Suppressor macrophage treated with lipopolysaccharide for 1 hour (primary cell): ENCODE data around the gene PET100.

ENCODE experiments used
- DNase-seq, 3 donors: peaks; one replicate each; pipeline ENCODE4 v3.0.0-alpha.2; 2020 to 2022

PET100 gene

DNA sequence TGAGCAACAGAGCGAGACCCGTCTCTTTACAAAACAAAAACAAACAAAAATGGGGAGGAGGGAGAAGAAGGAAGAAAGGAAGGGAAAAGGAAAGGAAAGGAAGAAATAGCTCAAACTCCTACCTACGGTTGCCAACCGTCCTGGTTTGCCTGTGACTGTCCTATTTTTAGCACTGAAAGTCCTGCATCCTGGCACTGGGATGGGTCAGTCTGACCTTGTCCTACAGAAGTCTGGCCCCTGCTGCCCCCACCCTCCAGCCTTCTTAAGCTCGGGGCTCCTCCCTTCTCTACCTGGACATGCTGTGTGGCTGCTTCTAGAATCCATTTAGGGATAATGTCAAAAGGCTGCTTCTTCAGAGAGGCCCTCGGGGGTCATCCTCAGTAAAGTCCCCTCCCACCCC lies 6.1 kb downstream of the PET100 start:
- no peak for DNase-seq

DNA sequence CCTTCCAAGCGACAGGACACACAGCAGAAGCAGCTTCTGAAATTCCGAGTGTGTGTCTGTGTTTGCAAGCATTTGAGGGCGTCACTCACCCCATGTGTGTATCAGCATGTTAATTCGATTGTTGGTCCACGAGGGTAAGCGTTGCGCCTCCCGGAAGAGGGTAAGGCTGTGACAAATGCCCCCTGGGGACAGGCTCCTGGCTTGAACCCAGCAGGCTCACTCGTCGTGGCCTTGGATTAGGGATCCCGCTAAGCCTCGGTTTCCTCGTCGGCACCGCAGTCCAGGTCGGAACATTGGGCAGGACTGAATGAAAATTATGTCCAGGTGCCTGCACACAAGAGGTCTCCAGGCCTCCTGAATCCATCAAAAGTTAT lies 6.7 kb downstream of the PET100 start:
- no peak for DNase-seq

DNA sequence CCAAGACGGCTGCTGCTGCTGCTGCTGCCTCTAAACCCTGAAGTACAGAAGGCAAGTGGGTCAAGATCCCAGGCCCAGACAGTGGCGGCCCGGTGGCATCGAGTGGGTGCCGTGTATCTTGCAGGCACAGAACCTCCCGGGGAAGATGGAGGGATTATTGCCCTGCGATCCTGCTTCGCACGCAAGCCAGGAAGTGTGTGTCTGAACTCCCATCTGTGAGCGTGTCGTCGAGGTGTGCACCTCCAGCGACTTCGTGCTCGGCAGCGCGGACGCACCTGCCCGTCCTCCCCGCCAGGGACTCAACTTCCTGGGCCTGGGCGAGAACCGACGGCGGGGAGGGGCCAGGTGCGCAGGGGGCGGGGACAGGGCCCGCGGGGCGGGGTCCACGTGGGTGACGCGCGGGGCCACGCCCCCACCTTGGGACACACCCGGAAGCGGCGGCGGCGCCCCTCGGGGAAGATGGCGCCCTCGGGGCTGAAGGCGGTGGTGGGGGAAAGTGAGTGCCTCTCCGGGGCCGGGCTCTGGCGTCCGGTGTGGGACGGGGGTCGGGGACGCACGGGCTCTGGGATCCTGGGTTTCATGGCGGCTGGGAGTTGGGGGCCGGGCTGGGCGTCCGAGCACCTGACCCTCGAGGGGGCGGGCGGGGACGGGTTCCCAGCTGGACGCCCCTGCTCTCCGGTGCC lies 7.2 kb downstream of the PET100 start, which contains the start of gene STXBP2:
STXBP2 (plus strand) TSS at position 420 of the 683 bp plus-strand sequence; CDS start at position 460, 40 bp downstream.
- peak; percentile 75 to 94 (median 86) for DNase-seq

GRCh38 chr19:7637374-7638256 lies 8.0 kb downstream of the PET100 start:
- peak; percentile 76 to 90 (median 82) for DNase-seq

- no peak for DNase-seq
These were observed 9.3 kb downstream of the PET100 start for GRCh38 chr19:7638802-7639465.

GRCh38 chr19:7639863-7640348 lies 10.3 kb downstream of the PET100 start:
- no peak for DNase-seq

- no peak for DNase-seq
These were observed 11.2 kb downstream of the PET100 start for GRCh38 chr19:7640803-7641202.

DNA sequence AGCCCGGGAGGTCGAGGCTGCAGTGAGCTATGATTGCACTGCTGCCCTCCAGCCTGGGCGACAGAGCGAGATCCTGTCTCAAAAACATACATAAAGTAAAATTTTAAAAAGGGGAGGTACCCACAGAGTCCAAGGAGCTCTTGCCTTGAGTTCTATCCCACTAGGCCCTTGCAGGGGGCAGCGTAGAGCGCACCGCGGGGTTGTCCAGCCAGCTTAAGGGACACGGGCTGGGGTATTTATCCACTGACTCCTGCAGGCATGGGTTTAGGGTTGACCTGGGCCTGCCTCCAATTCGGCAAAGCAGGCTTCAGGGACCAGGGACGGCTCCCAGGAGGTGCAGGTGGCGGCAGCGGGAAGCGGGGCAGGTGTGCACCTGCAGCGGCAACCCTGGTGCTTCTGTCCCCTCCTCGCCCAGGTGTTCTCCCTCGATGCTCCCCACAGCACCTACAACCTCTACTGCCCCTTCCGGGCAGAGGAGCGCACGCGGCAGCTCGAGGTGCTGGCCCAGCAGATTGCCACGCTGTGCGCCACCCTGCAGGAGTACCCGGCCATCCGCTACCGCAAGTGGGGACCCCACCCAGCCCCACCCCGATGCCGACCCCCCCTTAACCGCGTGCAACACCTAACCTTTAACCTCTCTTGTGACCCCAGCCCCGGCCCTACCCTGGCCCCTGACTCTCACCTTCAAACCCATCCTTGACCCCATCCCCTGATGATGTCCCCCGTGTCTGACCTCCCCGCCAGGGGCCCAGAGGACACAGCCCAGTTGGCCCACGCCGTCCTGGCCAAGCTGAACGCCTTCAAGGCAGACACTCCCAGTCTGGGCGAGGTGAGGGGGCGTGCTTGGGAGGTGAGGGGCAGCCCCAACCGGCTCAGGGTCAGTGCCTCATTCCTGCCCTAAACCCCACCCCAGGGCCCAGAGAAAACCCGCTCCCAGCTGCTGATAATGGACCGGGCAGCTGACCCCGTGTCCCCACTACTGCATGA lies 12.0 kb downstream of the PET100 start:
- DNase-seq: no peak

GRCh38 chr19:7642295-7643030 lies 12.9 kb downstream of the PET100 start:
- DNase-seq: no peak

DNA sequence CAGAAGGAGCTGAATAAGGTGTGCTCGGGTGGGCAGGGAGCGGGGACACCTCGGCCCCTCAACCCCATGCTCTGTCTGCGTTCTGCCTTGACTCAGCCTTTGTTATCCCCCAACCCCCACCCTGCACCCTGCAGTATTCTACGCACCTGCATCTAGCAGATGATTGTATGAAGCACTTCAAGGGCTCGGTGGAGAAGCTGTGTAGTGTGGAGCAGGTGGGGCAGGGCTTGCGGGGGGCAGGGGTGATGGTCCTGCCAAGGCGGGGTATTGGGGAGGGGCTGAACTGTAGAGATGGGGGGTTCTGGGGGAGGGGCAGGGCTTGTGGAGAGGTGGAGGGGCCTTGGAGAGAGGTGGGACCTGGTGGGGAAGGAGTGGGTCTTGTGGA lies 13.4 kb downstream of the PET100 start:
- DNase-seq: no peak

GRCh38 chr19:7643629-7644549 lies 14.3 kb downstream of the PET100 start:
- DNase-seq: peak; percentile 43 to 66 (median 43)

GRCh38 chr19:7644550-7644877 lies 14.9 kb downstream of the PET100 start:
- DNase-seq: no peak

DNA sequence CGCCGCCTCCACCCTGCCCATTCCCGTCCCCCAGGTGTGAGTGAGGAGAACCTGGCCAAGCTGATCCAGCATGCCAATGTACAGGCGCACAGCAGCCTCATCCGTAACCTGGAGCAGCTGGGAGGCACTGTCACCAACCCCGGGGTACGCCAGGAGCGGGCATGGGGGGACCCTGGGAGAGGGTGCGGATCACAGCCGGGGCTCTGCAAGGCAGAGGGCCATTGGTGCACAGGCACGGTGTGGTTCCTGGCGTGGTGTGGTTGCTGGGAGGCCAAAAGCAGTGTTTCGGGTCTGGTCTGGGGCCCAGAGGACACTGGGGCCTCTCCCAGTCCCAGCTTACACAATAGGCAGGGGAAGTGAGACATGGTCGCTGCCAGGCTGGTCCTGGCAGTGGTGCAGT lies 15.6 kb downstream of the PET100 start:
- peak; percentile 29 to 48 (median 45) for DNase-seq

GRCh38 chr19:7645656-7646425 lies 16.2 kb downstream of the PET100 start:
- no peak for DNase-seq

GRCh38 chr19:7646426-7646700 lies 16.8 kb downstream of the PET100 start:
- no peak for DNase-seq

- no peak for DNase-seq
These were observed 17.6 kb downstream of the PET100 start for GRCh38 chr19:7647156-7647555.

GRCh38 chr19:7648265-7649014 lies 18.8 kb downstream of the PET100 start:
- no peak for DNase-seq

DNA sequence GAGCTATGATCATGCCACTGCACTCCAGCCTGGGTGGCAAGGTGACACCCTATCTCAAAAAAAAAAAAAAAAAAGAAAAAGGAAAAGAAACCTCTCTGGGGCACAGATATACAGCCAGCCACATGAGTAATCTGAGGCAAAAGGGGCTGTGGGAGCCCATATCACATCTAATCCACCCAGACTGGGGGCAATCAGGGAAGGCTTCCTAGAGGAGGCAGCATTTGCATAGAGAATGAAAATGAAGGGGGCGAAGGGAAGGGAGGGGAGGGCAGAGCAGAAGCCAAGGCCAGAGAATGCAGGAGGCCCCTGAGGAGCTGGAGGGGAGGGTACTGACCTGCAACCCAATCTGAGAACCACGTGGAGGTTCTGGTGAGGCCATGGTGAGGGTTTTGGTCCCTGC lies 20.6 kb downstream of the PET100 start:
- DNase-seq: no peak

DNA sequence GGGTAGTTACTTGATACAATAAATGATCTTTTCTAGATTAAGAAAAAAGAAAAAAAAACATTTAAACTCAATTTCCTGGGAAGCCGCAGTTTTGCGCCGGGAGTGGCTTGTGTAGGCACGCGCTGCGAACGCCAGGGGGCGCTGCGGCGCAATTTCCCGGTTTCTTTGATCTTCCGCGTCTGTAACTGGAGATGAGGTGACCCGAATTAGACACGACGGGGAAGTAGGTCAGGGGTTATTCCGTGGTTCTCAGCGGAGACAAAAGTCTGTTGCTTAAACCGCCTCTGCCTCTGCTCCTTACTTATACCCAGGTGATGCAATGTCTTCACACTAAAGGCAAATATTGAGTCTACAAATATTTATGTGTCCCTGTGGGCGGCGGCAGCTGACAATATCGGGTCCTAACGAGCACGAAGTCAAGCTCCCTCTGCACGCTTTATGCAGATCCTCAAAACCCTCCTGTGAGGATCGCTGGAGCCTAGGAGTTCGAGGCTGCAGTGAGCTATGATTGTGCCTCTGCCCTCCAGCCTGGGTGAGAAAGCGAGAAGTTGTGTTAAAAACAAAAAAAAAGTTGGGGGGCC lies 22.6 kb downstream of the PET100 start:
- DNase-seq: peak; percentile 94 to 96 (median 95)
